HepG2 (cell line): ENCODE measurements around the gene PPP3CB. TPM values are rescaled to one million over a fixed set of nuclear protein-coding genes. Genes with fewer than 3 reads are reported as not detected.

Experiments used
- ATAC-seq: fragments of 200-7000 bp; cut with Tn5 transposase; 3 replicates; pipeline ENCODE4 v1.9.1; 2020; ENCODE audit warnings: mild to moderate bottlenecking, moderate library complexity
- BruUV-seq: library from RNA; stranded (reverse); fragments of 400-500 nt; replicated peaks from 2 replicates; lab custom pipeline; 2021; lab: Mats Ljungman, UMichigan
- CTCF ChIA-PET: fragments of 300-600 bp; formaldehyde crosslinking; extraction: SDS; loops from one replicate; lab custom pipeline; 2021; ENCODE audit warnings: low total read pairs, inconsistent platforms, low intra/inter-chr PET ratio; lab: Yijun Ruan, JAX
- POLR2A ChIA-PET: fragments of 350-600 bp; sonication (Branson Sonifier 250); formaldehyde crosslinking; loops from one replicate; lab custom pipeline; 2020; ENCODE audit warnings: antibody characterized with exemption, inconsistent platforms; lab: Yijun Ruan, JAX
- DNase-seq: peaks from one replicate; pipeline ENCODE4 v3.0.0-alpha.2; 2015; ENCODE audit warnings: low spot score
- FAIRE-seq: peaks from 3 replicates; lab custom pipeline; 2011; peaks lifted over from hg19 to GRCh38; lab: Jason Lieb, UNC
- H2AFZ ChIP-seq: one replicate; pipeline ENCODE4 v1.6.1; 2011; ENCODE audit warnings: low read length, inconsistent platforms
- H3K27ac ChIP-seq: fragments of 300-600 bp; 3 replicates; pipeline ENCODE4 v1.8.0; 2011; ENCODE audit warnings: mixed run types, mild to moderate bottlenecking, mixed read lengths, low read length, inconsistent platforms; ENCODE audit not compliant: insufficient read depth; ENCODE audit errors: extremely low read length
- H3K27me3 ChIP-seq, 2 experiments: fragments of 200-600 bp in 1 of 2; 2 replicates in 1 of 2; 3 replicates in 1 of 2; pipeline versions ENCODE4 v1.6.0 to v1.8.0; 2011; ENCODE audit warnings: low read length in 2 of 2, mild to moderate bottlenecking in 2 of 2, moderate library complexity in 2 of 2, inconsistent platforms in 1 of 2; ENCODE audit not compliant: insufficient read depth in 2 of 2, control insufficient read depth in 1 of 2
- H3K36me3 ChIP-seq, 2 experiments: fragments of 200-600 bp in 1 of 2; replicated peaks in 1 of 2; 2 replicates in 1 of 2; 3 replicates in 1 of 2; pipeline versions ENCODE4 v1.5.1 to v1.8.0; 2011; ENCODE audit warnings: low read length in 2 of 2, inconsistent platforms in 1 of 2; ENCODE audit not compliant: insufficient read depth in 2 of 2, control insufficient read depth in 1 of 2
- H3K4me1 ChIP-seq: 2 replicates; pipeline ENCODE4 v1.5.1; 2012; ENCODE audit warnings: low read length, inconsistent platforms; ENCODE audit not compliant: insufficient read depth
- H3K4me2 ChIP-seq: 2 replicates; pipeline ENCODE4 v1.6.0; 2011; ENCODE audit warnings: low read depth, low read length, inconsistent platforms
- H3K4me3 ChIP-seq, 3 experiments: fragments of 200-600 bp in 1 of 3; sonication (generic), shearing (Covaris generic) in 1 of 3; replicated peaks in 1 of 3; 2 replicates each; pipeline ENCODE4 v1.5.1; 2011 to 2016; ENCODE audit warnings: low read length in 3 of 3, inconsistent platforms in 2 of 3, low read depth in 2 of 3, mild to moderate bottlenecking in 2 of 3, control low read depth in 1 of 3, mixed read lengths in 1 of 3; ENCODE audit not compliant: insufficient read depth in 1 of 3
- H3K79me2 ChIP-seq: one replicate; pipeline ENCODE4 v1.6.1; 2011; ENCODE audit warnings: low read length, inconsistent platforms; ENCODE audit not compliant: insufficient read depth
- H3K9ac ChIP-seq: 2 replicates; pipeline ENCODE4 v1.6.0; 2011; ENCODE audit warnings: mild to moderate bottlenecking, low read depth, low read length, inconsistent platforms; ENCODE audit not compliant: insufficient read depth
- H3K9me3 ChIP-seq: 2 replicates; pipeline ENCODE4 v1.5.1; 2012; ENCODE audit warnings: mild to moderate bottlenecking, low read length
- H4K20me1 ChIP-seq: 2 replicates; pipeline ENCODE4 v1.6.0; 2011; ENCODE audit warnings: inconsistent platforms, mild to moderate bottlenecking, low read length, moderate library complexity; ENCODE audit not compliant: insufficient read depth
- DZIP1 ChIP-seq: sonication (generic); formaldehyde crosslinking; IDR thresholded peaks from 2 replicates; pipeline ENCODE4 v1.5.0; 2020; ENCODE audit warnings: mild to moderate bottlenecking, missing genetic modification reagents
- FUBP1 ChIP-seq: sonication (generic); formaldehyde crosslinking; IDR thresholded peaks from 2 replicates; pipeline ENCODE4 v1.5.1; 2020; ENCODE audit warnings: missing genetic modification reagents, mild to moderate bottlenecking, borderline replicate concordance
- MTA3 ChIP-seq: sonication (generic); formaldehyde crosslinking; IDR thresholded peaks from 2 replicates; pipeline ENCODE4 v1.4.0; 2020; ENCODE audit warnings: missing genetic modification reagents
- PBX2 ChIP-seq: IDR thresholded peaks from 2 replicates; pipeline ENCODE4 v1.6.1; 2016; ENCODE audit warnings: control low read depth
- SRSF9 ChIP-seq: fragments of 200-400 bp; formaldehyde crosslinking; IDR thresholded peaks from 2 replicates; pipeline ENCODE4 v1.6.1; 2018; ENCODE audit warnings: borderline replicate concordance, mild to moderate bottlenecking, low read depth, low read length; ENCODE audit not compliant: insufficient read depth, poor library complexity, severe bottlenecking
- TRAFD1 ChIP-seq: sonication (generic); formaldehyde crosslinking; IDR thresholded peaks from 2 replicates; pipeline ENCODE4 v1.5.1; 2020; ENCODE audit warnings: missing genetic modification reagents, mild to moderate bottlenecking, borderline replicate concordance
- ZNF354B ChIP-seq: sonication (generic); formaldehyde crosslinking; IDR thresholded peaks from 2 replicates; pipeline ENCODE4 v1.8.0; 2022; ENCODE audit warnings: mild to moderate bottlenecking, missing genetic modification reagents
- ZSCAN21 ChIP-seq: sonication (generic); formaldehyde crosslinking; IDR thresholded peaks from 2 replicates; pipeline ENCODE4 v1.8.0; 2022; ENCODE audit warnings: mild to moderate bottlenecking, missing genetic modification reagents, moderate library complexity, borderline replicate concordance
- WGBS: methylation state at CpG from one replicate; pipeline ENCODE4 v1.1.6; 2017; ENCODE audit warnings: low lambda C conversion rate; 5-methylcytosine and 5-hydroxymethylcytosine counted together
- in situ Hi-C: cut with HindIII; loops from 2 replicates; pipeline ENCODE4 v1.10.0; 2017; ENCODE audit warnings: low pct_unique_long_range_greater_than_20kb; ENCODE audit not compliant: extremely low pct_ligation_motif_present
- intact Hi-C: fragments of 100-400 bp; cut with micrococcal nuclease; formaldehyde crosslinking; loops from one replicate; pipeline ENCODE4 v1.10.0; 2022; ENCODE audit not compliant: unreplicated experiment
- polyA plus RNA-seq, 8 experiments: library from polyadenylated mRNA; depleted of rRNA in 3 of 8; stranded (reverse) in 7 of 8; unstranded in 1 of 8; fragments of >200 nt; fragmentation: Illumina TruSeq in 4 of 8; extraction: Trizol in 4 of 8; gene quantifications; 2 replicates each; pipeline versions ENCODE4 v1.2.1 to v1.2.3, GENCODE V29; 2011 to 2016; ENCODE audit warnings: low read depth in 4 of 8, missing spikeins in 1 of 8, mixed read lengths in 1 of 8; ENCODE audit not compliant: insufficient read depth in 1 of 8
- total RNA-seq, 5 experiments: library from RNA; depleted of rRNA; stranded (reverse); fragments of >200 nt; fragmentation: Illumina TruSeq; extraction: Trizol; gene quantifications; 2 replicates each; pipeline ENCODE4 v1.2.3, GENCODE V29; 2016; ENCODE audit warnings: low read depth in 1 of 5

The PPP3CB gene
- total and polyA plus RNA-seq, 2 of the 13 experiments (the other 11 are each of a cell fraction or from before 2014, with no cell fraction given): 8.7 to 11.4 TPM

GRCh38 chr10:73439605-73440312 lies 56.1 kb downstream of the PPP3CB start (continued):
- TF ChIP-seq FUBP1 (no peak), MTA3 (CRISPR knock-in tag) (no peak), PBX2 (CRISPR knock-in tag) (no peak), DZIP1 (CRISPR knock-in tag) (no peak)

- ChIA-PET POLR2A (no interaction called here), CTCF (no interaction called here)
- no peaks in the 10 kb centered on the region for H3K27me3 ChIP-seq
- H3K79me2 ChIP-seq: no peaks in the 10 kb centered on the region
- no peak for TF ChIP-seq SRSF9
- no peak for TF ChIP-seq TRAFD1
- TF ChIP-seq ZSCAN21 (CRISPR knock-in tag): no peak
- no peak for TF ChIP-seq ZNF354B (CRISPR knock-in tag)
- peaks cover 2% of the 10 kb centered on the region for H3K4me1 ChIP-seq
- ATAC-seq: no peak
- no peak overlapping the region for H3K4me3 ChIP-seq
- H4K20me1 ChIP-seq: no peaks in the 10 kb centered on the region
- BruUV-seq: no TSS peak
- no peak overlapping the region for H3K9ac ChIP-seq
- intact Hi-C loops (no loop called here), in situ Hi-C loops (no loop called here)
- whole genome bisulfite sequencing: 100% methylated on average over 1 of the region's 1 CpG
- no peaks in the 10 kb centered on the region for H3K9me3 ChIP-seq
- no peak overlapping the region for H3K4me2 ChIP-seq
- H2AFZ ChIP-seq: no peak overlapping the region
- DNase-seq: no peak
- no peak for FAIRE-seq
- peaks cover 5 to 15% of the 10 kb centered on the region in 2 experiments for H3K36me3 ChIP-seq
- no peak overlapping the region for H3K27ac ChIP-seq
These were observed 56.8 kb downstream of the PPP3CB start for GRCh38 chr10:73439055-73439454.
